CD4-positive, alpha-beta T cell treated with Interleukin-6 at 100 ng/mL for 8 hours (primary cell): ENCODE results near the gene MLC1.

Experiments
- DNase-seq: peaks from one replicate; pipeline ENCODE4 v3.0.0-alpha.2; 2020; ENCODE audit warnings: mixed read lengths, low spot score

Gene MLC1

DNA sequence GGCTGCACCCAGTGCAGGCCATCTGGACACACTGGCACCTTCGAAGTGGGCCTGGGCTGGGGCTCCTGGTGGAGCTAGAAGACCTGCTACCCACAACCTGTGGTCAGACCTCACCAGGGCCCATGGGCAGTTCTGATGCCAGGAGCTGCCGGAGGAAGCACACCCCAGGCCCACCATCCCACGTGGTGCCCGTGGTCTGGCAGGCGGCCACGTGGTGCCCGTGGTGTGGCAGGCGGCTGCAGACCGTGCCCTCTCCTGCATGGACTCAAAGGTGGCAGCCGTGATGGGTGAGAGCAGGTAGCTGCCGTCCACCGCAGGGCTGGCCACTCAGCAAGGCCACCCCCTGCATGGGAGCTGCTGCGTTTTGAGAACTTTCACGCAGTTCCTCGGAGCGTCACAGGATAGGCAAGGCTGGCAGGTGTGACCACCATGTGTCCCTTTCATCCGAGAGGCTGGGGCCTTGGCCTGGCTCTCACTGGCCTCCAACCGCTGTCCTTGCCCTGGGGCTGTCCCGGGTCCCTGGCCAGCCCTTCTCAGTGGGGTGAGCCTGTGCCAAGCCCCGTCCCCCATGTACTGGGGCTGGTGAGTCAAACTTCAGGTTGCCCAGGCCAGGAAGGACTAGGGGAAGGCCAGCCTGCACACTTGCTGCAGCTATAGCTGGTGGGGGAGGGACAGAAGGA, 68.8 kb downstream of the MLC1 start:
- DNase-seq, result no peak

DNA sequence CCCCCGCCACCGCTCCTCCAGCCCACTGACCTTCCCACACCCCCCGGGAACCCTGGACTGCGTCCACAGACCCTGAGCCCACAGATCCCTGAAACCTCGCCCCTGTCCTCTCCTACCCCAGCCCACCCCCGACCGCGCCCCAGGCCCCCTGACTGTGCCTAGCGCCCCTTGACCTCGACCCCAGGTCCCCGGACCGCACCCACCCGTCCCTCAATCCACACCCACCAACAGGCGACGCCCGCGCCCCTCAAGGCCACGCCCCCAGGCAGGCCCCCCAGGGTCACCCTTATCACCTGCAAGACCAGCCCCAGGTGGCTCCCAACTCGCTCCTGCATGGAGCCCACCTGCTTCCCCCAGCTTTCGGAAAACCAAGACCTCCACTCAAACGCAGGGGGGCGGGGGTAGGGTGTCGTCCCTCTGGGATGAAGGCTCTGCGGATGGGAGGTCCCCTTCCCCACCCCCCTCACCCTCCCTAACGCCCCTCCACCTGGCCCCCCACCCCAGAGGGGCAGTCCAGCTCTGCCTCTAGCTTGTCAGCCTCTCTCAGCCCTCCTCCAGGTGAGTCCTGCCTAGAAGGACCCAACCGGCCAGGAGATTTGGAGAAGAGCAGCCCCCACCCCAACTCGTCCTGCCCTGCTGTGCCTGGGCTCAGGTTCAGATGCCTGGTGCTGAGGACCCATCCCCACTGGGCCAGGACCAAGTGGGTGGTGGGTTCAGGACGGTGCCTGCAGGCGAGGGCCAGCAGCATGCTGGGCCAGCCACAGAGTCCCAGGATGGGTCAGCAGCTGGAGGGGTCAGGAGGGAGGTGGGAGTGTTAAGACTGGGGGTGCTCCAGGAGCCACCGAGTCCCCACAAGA, 69.5 kb downstream of the MLC1 start:
- DNase-seq, result no peak

DNA sequence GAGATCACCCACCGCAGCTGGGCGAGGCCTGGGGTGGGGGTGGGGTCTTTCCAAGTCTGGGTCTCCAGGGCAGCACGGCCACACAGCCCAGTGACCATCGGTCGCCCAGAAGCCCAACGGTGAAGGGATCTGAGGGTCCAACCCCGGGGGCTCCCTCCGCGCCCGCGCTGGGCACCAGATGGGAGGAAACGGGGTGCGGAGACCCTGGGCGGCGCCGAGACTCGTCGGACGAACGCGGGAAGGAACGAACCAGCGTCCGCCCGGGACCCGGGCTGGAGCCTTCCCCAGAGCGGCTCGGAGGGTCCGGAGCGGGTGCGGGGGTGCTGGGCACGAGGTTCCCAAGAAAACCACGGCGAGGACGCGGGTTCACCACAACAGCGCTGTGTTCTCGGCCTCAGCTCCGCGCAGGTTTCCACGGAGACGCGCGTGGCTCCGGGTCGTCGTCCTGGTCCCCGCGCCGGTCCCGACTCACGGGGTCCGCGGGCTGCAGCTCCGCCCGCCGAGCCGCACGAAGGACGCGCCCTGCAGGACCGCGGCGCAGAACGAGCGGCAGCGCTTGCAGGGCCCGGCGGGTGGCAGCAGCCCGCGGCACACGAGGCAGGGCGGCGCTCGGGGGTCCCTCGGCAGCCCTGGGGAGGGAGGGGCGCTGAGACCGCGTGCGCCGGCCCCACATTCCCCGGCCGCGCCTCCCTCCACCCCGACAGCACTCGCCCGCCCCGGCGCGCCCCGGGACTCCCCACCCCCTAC, 70.4 kb downstream of the MLC1 start:
- no peak for DNase-seq

DNA sequence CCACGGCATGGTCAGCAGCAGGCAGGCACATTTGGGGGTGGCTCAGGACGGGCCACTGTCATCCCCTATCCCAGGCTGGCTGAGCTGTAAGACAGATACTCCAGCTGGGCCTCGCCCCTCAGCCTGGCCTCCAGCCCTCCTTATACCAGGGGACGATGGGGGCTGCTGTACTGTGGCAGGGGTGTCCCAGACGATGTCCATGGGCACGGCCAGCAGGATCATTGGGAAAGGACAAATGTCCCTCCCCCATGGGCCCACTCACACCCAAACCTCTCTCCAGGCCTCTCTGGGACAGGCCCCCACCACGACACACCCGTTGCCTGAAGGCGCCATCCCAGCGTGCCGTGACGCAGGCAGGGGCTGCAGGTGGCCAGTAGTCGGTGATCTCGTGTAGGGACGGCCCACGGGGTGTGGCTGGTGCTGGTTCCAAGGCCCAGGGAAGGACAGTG, 71.1 kb downstream of the MLC1 start:
- DNase-seq, result no peak

DNA sequence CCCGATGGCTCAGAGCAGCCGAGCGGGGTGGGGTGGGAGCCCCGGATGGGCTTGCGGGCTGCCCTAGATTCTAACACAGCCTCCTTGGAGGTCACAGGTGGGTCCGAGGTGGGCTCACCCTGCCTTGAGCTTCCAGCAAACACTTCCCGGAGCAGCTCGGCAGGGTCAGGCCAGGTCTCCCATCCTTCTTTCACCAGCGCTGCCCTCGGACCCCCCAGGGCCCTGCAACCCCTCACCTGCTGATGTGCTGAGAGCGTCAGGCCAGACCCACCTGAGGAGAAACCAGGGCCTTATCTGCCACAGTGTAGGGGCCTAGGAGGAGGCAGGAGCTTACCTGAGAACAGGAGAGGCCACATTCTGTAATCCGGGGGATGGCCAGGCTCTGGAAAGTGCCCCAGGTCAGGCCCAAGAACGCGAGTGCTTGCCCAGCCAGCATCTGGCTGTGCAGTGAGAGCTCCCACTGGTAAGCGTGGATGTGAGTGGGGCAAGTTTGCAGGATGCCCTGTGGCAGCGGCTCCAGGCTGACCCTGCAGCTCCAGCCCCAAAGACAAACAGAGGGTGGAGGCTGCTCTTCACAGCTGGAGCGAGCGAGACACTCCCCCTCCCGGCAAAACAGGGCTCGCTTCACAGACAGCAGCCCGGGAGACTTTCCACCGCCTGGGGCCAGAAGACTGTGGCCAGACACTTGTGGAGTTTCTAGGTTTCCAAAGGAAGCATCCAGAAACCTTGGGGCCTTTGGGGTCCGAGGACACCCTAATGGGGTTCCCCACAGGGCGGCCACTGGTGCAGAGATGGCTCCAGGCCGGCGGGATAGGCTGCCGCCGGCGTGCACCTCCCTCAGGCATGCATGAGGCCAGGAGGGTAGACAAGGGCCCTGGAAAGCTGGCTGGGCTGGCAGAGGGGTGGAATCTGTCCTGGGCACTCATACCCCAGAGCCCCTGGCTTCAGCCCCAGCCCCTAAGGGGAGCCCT, 72.7 kb downstream of the MLC1 start, which contains the start of gene IL17REL:
IL17REL (minus strand) TSS at position 555 of the 971 bp plus-strand sequence; CDS start at position 436, 119 bp downstream.
- no peak for DNase-seq

DNA sequence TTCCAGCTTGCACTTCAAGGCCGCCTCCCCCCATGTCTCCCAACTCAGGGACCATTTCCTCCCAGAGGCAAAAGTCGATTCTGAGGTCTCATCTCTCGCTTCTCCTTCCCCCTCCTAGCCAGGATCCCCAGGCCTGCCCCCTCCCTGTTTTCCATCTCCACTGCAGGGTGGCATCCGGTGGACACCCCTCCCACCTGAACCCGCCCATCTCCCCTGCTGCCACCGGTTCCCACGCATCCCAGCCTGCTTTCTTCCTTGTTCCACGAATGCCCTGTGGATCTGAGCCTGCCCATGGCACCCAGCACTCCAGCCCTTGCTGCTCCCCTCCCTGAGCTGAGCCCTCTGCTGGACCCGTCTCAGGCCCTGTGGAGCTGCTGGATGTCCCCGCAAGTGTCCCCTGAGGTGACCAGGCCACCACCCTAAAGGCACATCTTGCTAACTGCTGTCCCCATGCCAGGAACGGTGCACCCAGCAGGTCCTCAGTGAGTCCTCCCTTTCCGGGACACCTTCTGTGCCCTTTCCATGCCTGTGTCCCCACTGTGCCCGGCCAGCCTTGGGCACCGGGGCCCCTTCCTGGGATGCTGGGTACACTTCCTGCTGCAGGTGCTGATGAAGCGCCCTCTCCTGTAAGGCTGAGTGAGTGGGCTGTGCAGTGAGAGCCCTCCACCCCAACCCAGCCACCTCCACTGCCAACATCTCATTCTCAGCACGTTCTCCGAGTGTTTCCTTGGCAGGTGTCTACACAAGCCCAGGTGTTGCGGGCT, 73.6 kb downstream of the MLC1 start:
- no peak for DNase-seq

DNA sequence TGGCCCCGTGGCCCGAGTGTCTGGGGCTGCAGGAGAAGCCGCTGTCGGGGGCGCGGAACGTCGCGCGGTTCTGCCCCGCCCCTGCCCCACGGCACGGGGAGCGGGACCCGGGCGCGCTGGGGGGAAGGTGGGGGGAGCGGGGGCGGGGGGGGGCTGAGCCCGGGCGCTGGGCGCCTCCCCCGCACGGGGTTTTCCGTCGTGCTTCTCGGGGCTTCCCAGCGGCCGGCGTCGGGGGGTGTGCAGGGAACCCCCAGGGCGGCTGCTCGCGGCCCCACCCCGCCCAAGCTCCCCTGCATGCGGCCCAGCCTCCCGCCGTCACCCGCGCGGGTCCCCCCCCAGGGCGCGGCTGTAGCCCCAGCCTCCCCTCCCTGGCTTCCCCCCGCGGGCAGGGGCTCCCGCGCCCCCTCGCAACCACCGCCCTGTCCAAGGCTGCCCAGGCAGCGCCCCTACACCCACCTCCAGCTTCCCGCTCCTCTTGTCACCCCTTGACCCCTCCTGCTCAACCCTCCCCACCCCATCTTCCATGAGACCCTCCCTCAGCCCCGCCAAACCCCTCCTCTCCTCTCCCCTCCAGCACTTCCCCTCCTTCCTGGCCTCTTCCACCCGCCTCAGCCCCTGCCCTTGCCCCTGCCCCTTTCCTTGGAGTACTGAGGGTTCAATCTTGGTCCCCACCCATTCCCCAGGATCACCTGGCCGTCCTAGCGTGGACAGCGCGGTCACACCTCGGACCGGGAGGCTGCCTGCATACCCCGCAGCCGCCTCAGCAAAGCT, 74.4 kb downstream of the MLC1 start:
- peak; percentile 43 for DNase-seq

DNA sequence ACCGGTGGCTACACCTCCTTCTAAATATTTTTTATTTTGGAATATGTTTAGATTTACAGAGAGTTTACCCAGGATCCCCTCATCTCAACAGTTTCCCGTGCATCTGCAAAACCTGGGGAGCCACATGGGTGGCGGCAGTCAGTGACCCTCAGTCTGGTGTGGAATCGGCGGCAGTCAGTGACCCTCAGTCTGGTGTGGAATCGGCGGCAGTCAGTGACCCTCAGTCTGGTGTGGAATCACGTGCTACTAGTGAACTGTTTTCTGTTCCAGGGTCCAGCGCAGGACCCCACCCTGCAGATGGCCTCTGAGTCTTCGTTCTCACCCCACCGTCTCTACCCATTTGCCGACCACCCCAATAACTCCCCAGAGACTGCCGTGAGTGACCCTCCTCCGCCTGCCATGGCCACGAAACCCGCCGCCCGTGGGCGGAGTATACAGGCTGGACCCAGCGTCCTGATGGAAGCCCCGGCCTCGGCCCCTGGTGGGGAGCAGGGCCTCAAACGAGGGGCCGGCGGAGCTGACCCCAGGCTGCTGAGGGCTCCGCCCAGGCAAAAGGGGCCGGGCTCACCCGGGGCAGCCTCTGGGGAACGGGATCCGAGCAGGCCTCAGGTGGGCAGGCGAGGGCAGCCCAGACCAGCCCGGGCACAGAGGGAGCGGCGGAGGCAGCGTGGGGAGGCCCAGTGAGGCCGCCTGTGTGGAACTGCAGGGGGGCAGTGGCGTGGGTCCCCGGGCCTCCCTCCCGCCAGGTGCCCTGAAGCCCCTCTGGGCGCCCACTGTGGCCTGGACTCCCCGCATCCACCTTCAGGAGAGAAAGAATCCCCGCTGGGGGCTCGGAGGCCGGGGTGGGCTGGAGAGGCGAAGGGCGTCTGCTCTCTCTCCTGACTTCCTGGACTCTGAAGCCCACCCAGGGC, 75.2 kb downstream of the MLC1 start:
- no peak for DNase-seq
